IMR-90 (cell line): Measurements from ENCODE around the gene SPATA32.

Source experiments
- CEBPB ChIP-seq: IDR thresholded peaks from 2 replicates; pipeline ENCODE4 v1.6.1; 2012; ENCODE audit warnings: low read depth, low read length, improper control_type of control experiment
- POLR2A ChIP-seq: IDR thresholded peaks from 2 replicates; pipeline ENCODE4 v1.6.1; 2012; ENCODE audit warnings: mild to moderate bottlenecking, low read depth, low read length
- TF ChIP-seq, protein P1 (sequence below): conservative IDR thresholded peaks from 2 replicates; pipeline ENCODE4 v1.5.1; 2012; ENCODE audit warnings: mild to moderate bottlenecking, low read depth, low read length, improper control_type of control experiment
- TF ChIP-seq, protein P2 (sequence below): fragments of 150-350 bp; IDR thresholded peaks from 2 replicates; pipeline ENCODE4 v1.6.1; 2017; ENCODE audit warnings: mild to moderate bottlenecking, antibody characterized with exemption, low read length, low read depth

DNA sequence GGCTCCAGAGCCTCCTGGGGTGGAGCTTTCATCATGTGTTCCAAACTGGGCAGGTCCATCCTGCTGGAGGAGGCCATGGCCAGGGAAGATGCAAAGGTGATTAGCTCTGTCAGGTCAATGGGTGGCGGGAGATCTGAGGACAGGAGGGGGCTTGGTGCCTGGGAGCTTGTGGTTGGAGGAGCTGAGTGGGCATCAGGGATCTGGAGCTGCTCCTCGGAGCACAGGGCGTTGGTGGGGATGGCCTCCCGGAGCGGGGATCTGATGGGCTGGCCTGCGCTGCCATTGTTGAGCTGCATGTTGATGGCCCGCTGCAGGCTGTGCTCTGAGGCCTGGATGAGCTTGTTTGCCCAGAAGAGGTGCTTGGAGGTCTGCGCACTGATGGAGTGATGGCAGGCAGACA, 6.5 kb downstream of the SPATA32 start:
- TF ChIP-seq POLR2A (no peak), CEBPB (no peak)
- TF ChIP-seq, protein P1, sequence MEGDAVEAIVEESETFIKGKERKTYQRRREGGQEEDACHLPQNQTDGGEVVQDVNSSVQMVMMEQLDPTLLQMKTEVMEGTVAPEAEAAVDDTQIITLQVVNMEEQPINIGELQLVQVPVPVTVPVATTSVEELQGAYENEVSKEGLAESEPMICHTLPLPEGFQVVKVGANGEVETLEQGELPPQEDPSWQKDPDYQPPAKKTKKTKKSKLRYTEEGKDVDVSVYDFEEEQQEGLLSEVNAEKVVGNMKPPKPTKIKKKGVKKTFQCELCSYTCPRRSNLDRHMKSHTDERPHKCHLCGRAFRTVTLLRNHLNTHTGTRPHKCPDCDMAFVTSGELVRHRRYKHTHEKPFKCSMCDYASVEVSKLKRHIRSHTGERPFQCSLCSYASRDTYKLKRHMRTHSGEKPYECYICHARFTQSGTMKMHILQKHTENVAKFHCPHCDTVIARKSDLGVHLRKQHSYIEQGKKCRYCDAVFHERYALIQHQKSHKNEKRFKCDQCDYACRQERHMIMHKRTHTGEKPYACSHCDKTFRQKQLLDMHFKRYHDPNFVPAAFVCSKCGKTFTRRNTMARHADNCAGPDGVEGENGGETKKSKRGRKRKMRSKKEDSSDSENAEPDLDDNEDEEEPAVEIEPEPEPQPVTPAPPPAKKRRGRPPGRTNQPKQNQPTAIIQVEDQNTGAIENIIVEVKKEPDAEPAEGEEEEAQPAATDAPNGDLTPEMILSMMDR, result no peak
- TF ChIP-seq, protein P2, sequence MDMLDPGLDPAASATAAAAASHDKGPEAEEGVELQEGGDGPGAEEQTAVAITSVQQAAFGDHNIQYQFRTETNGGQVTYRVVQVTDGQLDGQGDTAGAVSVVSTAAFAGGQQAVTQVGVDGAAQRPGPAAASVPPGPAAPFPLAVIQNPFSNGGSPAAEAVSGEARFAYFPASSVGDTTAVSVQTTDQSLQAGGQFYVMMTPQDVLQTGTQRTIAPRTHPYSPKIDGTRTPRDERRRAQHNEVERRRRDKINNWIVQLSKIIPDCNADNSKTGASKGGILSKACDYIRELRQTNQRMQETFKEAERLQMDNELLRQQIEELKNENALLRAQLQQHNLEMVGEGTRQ, result no peak
